OCI-LY7 (cell line): ENCODE results near the gene NF1.

Experiments
- CTCF ChIP-seq: fragments of 200-600 bp; sonication (generic); conservative IDR thresholded peaks from 2 replicates; pipeline ENCODE4 v1.5.1; 2014; ENCODE audit warnings: mild to moderate bottlenecking, antibody characterized with exemption, low read length, moderate library complexity, mixed read lengths
- EZH2phosphoT487 ChIP-seq: fragments of 200-600 bp; sonication (generic); IDR thresholded peaks from 2 replicates; pipeline ENCODE4 v1.6.1; 2018; ENCODE audit warnings: low read depth, borderline replicate concordance, mild to moderate bottlenecking, mixed run types, antibody characterized with exemption, low read length, moderate library complexity, mixed read lengths

- no peak for TF ChIP-seq CTCF
- TF ChIP-seq EZH2phosphoT487, result no peak
Measured at GRCh38 chr17:31225831-31226230, 131.1 kb downstream of the NF1 start.
